K562 (cell line): ENCODE data around the gene ZYG11A.

Experiments used
- CEBPZ ChIP-seq: fragments of 150-350 bp; IDR thresholded peaks from 2 replicates; pipeline ENCODE4 v1.6.1; 2014; ENCODE audit warnings: low read depth, mild to moderate bottlenecking, low read length, borderline replicate concordance
- CREB1 ChIP-seq, 2 experiments: sonication (generic) in 1 of 2; formaldehyde crosslinking in 1 of 2; IDR thresholded peaks; 2 replicates each; pipeline versions ENCODE4 v1.6.1 to v1.8.0; 2012 to 2022; ENCODE audit warnings: inconsistent platforms in 1 of 2, mild to moderate bottlenecking in 1 of 2, missing genetic modification reagents in 1 of 2, moderate library complexity in 1 of 2
- EZH2 ChIP-seq: IDR thresholded peaks from 2 replicates; pipeline ENCODE4 v1.6.1; 2012; ENCODE audit warnings: low read depth, mild to moderate bottlenecking, inconsistent platforms, low read length, borderline replicate concordance
- KAT7 ChIP-seq: sonication (generic); formaldehyde crosslinking; IDR thresholded peaks from 2 replicates; pipeline ENCODE4 v1.8.0; 2022; ENCODE audit warnings: missing genetic modification reagents, mild to moderate bottlenecking, borderline replicate concordance
- KDM1A ChIP-seq, 2 experiments: fragments of 450-650 bp; IDR thresholded peaks; 2 replicates each; pipeline ENCODE4 v1.6.1; 2016; ENCODE audit warnings: mild to moderate bottlenecking in 2 of 2
- MYC ChIP-seq, 2 experiments: fragments of 250-450 bp in 1 of 2; sonication (Bioruptor Pico) in 1 of 2; IDR thresholded peaks; 2 replicates each; pipeline versions ENCODE4 v1.5.1 to v1.6.1; 2012 to 2021; ENCODE audit warnings: low read depth in 2 of 2, borderline replicate concordance in 1 of 2, improper control_type of control experiment in 1 of 2, low read length in 1 of 2, mild to moderate bottlenecking in 1 of 2, moderate library complexity in 1 of 2
- POLR2A ChIP-seq: fragments of 450-650 bp; conservative IDR thresholded peaks from 2 replicates; pipeline ENCODE4 v1.6.1; 2016
- RCOR1 ChIP-seq, 2 experiments: IDR thresholded peaks; 2 replicates each; pipeline ENCODE4 v1.6.1; 2012; ENCODE audit warnings: low read depth in 2 of 2, low read length in 2 of 2, borderline replicate concordance in 1 of 2, improper control_type of control experiment in 1 of 2
- SMAD4 ChIP-seq: fragments of 250-450 bp; sonication (Bioruptor Pico); conservative IDR thresholded peaks from 2 replicates; pipeline ENCODE4 v1.8.0; 2021; ENCODE audit warnings: inconsistent platforms, mild to moderate bottlenecking, moderate library complexity
- SMARCA5 ChIP-seq: fragments of 450-650 bp; IDR thresholded peaks from 2 replicates; pipeline ENCODE4 v1.6.1; 2016
- SMC3 ChIP-seq: conservative IDR thresholded peaks from 2 replicates; pipeline ENCODE4 v1.6.1; 2011; ENCODE audit warnings: low read depth, low read length, improper control_type of control experiment; ENCODE audit not compliant: insufficient read depth
- XRCC4 ChIP-seq: IDR thresholded peaks from one replicate; pipeline ENCODE4 v1.6.1; 2011; ENCODE audit not compliant: insufficient read depth, insufficient read length; ENCODE audit errors: extremely low read depth
- ZBTB1 ChIP-seq: sonication (generic); formaldehyde crosslinking; IDR thresholded peaks from 2 replicates; pipeline ENCODE4 v1.8.1; 2023; ENCODE audit warnings: missing genetic modification reagents, low read depth, mild to moderate bottlenecking, borderline replicate concordance
- ZNF76 ChIP-seq: fragments of 250-450 bp; sonication (Bioruptor Pico); IDR thresholded peaks from 2 replicates; pipeline ENCODE4 v1.4.0; 2020; ENCODE audit warnings: mild to moderate bottlenecking, moderate library complexity, borderline replicate concordance

- no peak for TF ChIP-seq SMC3
- no peak for TF ChIP-seq XRCC4
- TF ChIP-seq CREB1 (IDR thresholded peaks at IDR 0.05) = no peak
- TF ChIP-seq CREB1 (CRISPR knock-in tag; IDR thresholded peaks at IDR 0.05) = no peak
- no peak for TF ChIP-seq KDM1A (IDR thresholded peaks at IDR 0.05)
- no peak for TF ChIP-seq ZBTB1 (CRISPR knock-in tag)
- no peak for TF ChIP-seq RCOR1 (IDR thresholded peaks at IDR 0.05; ENCODE audit: borderline replicate concordance in 1 of 2, low read depth in 2 of 2, low read length in 2 of 2)
- TF ChIP-seq MYC (IDR thresholded peaks at IDR 0.05; ENCODE audit: low read depth, low read length) = no peak
- TF ChIP-seq MYC (CRISPR knock-in tag; IDR thresholded peaks at IDR 0.05; ENCODE audit: borderline replicate concordance, low read depth) = no peak
- no peak for TF ChIP-seq EZH2
- TF ChIP-seq CEBPZ = no peak
- no peak for TF ChIP-seq SMARCA5
- TF ChIP-seq KAT7 = no peak
- TF ChIP-seq POLR2A = no peak
- TF ChIP-seq SMAD4 = no peak
- TF ChIP-seq ZNF76 (CRISPR knock-in tag) = no peak
These were observed 83.0 kb downstream of the ZYG11A start for GRCh38 chr1:52925571-52926005.
